ENCODE results near the gene FAM20C. TPM values are rescaled to one million over a fixed set of nuclear protein-coding genes. Genes with fewer than 3 reads are reported as not detected.

FAM20C gene
- total and polyA plus RNA-seq, 4 donors = 17.3 to 86.9 (median 45.9) TPM

- ATAC-seq (ENCODE audit: insufficient read depth, low FRiP score) = no peak
- no peak overlapping the region for H3K4me3 ChIP-seq
- peaks cover 0 to 3% (median 0%) of the 10 kb centered on the region in 3 donors for H3K27me3 ChIP-seq (ENCODE audit: control insufficient read depth in 3 of 3, insufficient read depth in 3 of 3, low read length in 2 of 3)
- TF ChIP-seq CTCF (IDR thresholded peaks at IDR 0.05; ENCODE audit: control extremely low read depth, extremely low read depth) = no peak
- H3K27ac ChIP-seq (ENCODE audit: low read depth in 1 of 2, low read length in 1 of 2) = no peak overlapping the region
- no peaks in the 10 kb centered on the region for H3K36me3 ChIP-seq (ENCODE audit: control insufficient read depth in 4 of 4, insufficient read depth in 4 of 4, low read length in 4 of 4)
- WGBS, 2 donors = 77 to 86% methylated on average over 11 of the region's 11 CpGs
- DNase-seq = no peak
- H3K9ac ChIP-seq (ENCODE audit: insufficient read depth in 1 of 2, low read length in 2 of 2) = no peak overlapping the region
- H3K9me3 ChIP-seq (ENCODE audit: control insufficient read depth in 4 of 4, insufficient read depth in 3 of 4, low read length in 3 of 4) = peaks cover 0 to 5% (median 0%) of the 10 kb centered on the region in 4 donors
- H3K4me1 ChIP-seq (ENCODE audit: control insufficient read depth in 5 of 5, insufficient read depth in 5 of 5, low read length in 5 of 5) = no peaks in the 10 kb centered on the region
Observed at GRCh38 chr7:270351-270983, 78.1 kb downstream of the FAM20C start.

- Histone ChIP-seq H3K27me3 (ENCODE audit: control insufficient read depth in 3 of 3, insufficient read depth in 3 of 3, low read length in 2 of 3) (peaks cover 0 to 3% (median 0%) of the 10 kb centered on the region in 3 donors), H3K4me1 (ENCODE audit: control insufficient read depth in 5 of 5, insufficient read depth in 5 of 5, low read length in 5 of 5) (no peaks in the 10 kb centered on the region), H3K9ac (ENCODE audit: insufficient read depth in 1 of 2, low read length in 2 of 2) (no peak overlapping the region), H3K36me3 (ENCODE audit: control insufficient read depth in 4 of 4, insufficient read depth in 4 of 4, low read length in 4 of 4) (no peaks in the 10 kb centered on the region), H3K9me3 (ENCODE audit: control insufficient read depth in 4 of 4, insufficient read depth in 3 of 4, low read length in 3 of 4) (peaks cover 0 to 6% (median 0%) of the 10 kb centered on the region in 4 donors), H3K4me3 (no peak overlapping the region), H3K27ac (ENCODE audit: low read depth in 1 of 2, low read length in 1 of 2) (no peak overlapping the region)
- no peak for DNase-seq
- 85 to 89% methylated on average over 14 of the region's 14 CpGs for WGBS, 2 donors
- TF ChIP-seq CTCF (IDR thresholded peaks at IDR 0.05; ENCODE audit: control extremely low read depth, extremely low read depth) = no peak
- ATAC-seq (ENCODE audit: insufficient read depth, low FRiP score) = no peak
Observed at GRCh38 chr7:271266-272107, 79.1 kb downstream of the FAM20C start.

GRCh38 chr7:272108-272615 is 79.8 kb downstream of the FAM20C start:
- H3K9ac ChIP-seq (ENCODE audit: insufficient read depth in 1 of 2, low read length in 2 of 2) = no peak overlapping the region
- H3K4me1 ChIP-seq (ENCODE audit: control insufficient read depth in 5 of 5, insufficient read depth in 5 of 5, low read length in 5 of 5) = no peaks in the 10 kb centered on the region
- ATAC-seq (ENCODE audit: insufficient read depth, low FRiP score) = no peak
- WGBS, 2 donors = 86% methylated on average over 18 of the region's 18 CpGs
- DNase-seq = no peak
- no peak overlapping the region for H3K27ac ChIP-seq (ENCODE audit: low read depth in 1 of 2, low read length in 1 of 2)
- H3K9me3 ChIP-seq (ENCODE audit: control insufficient read depth in 4 of 4, insufficient read depth in 3 of 4, low read length in 3 of 4) = peaks cover 0 to 7% (median 0%) of the 10 kb centered on the region in 4 donors
- peaks cover 0 to 3% (median 0%) of the 10 kb centered on the region in 3 donors for H3K27me3 ChIP-seq (ENCODE audit: control insufficient read depth in 3 of 3, insufficient read depth in 3 of 3, low read length in 2 of 3)
- H3K4me3 ChIP-seq = no peak overlapping the region
- TF ChIP-seq CTCF (IDR thresholded peaks at IDR 0.05; ENCODE audit: control extremely low read depth, extremely low read depth) = no peak
- H3K36me3 ChIP-seq (ENCODE audit: control insufficient read depth in 4 of 4, insufficient read depth in 4 of 4, low read length in 4 of 4) = no peaks in the 10 kb centered on the region
